ENCODE results near the gene LRRC37A2.
"Not testable (repeated sequence)": the region's sequence is repeated elsewhere in the genome, so short reads cannot be mapped to it uniquely, and the experiment has no call there.

- TF ChIP-seq CTCF (IDR thresholded peaks at IDR 0.05 in 4 of 5, conservative IDR thresholded peaks at IDR 0.05 in 1 of 5); POLR2A (IDR thresholded peaks at IDR 0.05): not testable (repeated sequence)
Measured at GRCh38 chr17:46534716-46535115, 22.4 kb downstream of the LRRC37A2 start.
